WERI-Rb-1 (cell line): Measurements from ENCODE around the gene DHCR7.

Experiments
- DNase-seq: peaks from one replicate; pipeline ENCODE4 v3.0.0-alpha.2; 2020
- H3K27ac ChIP-seq: fragments of 250-450 bp; sonication (Bioruptor Pico); 2 replicates; pipeline ENCODE4 v1.5.1; 2020; ENCODE audit warnings: mild to moderate bottlenecking, moderate library complexity
- H3K27me3 ChIP-seq: fragments of 250-450 bp; sonication (Bioruptor Pico); 2 replicates; pipeline ENCODE4 v1.5.1; 2021; ENCODE audit warnings: mild to moderate bottlenecking, low read depth, moderate library complexity; ENCODE audit not compliant: insufficient read depth, severe bottlenecking
- H3K36me3 ChIP-seq: fragments of 250-450 bp; sonication (Bioruptor Pico); 2 replicates; pipeline ENCODE4 v1.5.1; 2020; ENCODE audit warnings: mild to moderate bottlenecking, moderate library complexity
- H3K4me3 ChIP-seq: 2 replicates; pipeline ENCODE4 v1.5.1; 2011; ENCODE audit warnings: low read depth, mild to moderate bottlenecking, control low read depth, low read length
- H3K9me3 ChIP-seq: fragments of 250-450 bp; sonication (Bioruptor Pico); 2 replicates; pipeline ENCODE4 v1.5.1; 2021; ENCODE audit warnings: mild to moderate bottlenecking, moderate library complexity; ENCODE audit not compliant: severe bottlenecking
- TF ChIP-seq, protein P1 (sequence below): IDR thresholded peaks from 2 replicates; pipeline ENCODE4 v1.5.1; 2011; ENCODE audit warnings: low read depth, mild to moderate bottlenecking, control low read depth, inconsistent platforms, low read length

The DHCR7 gene

GRCh38 chr11:71386202-71386601 lies 62.0 kb downstream of the DHCR7 start:
- Histone ChIP-seq H3K27me3 (peaks cover 20% of the 10 kb centered on the region), H3K4me3 (no peak overlapping the region), H3K9me3 (peaks cover 9% of the 10 kb centered on the region), H3K36me3 (no peaks in the 10 kb centered on the region), H3K27ac (no peak overlapping the region)
- TF ChIP-seq, protein P1, sequence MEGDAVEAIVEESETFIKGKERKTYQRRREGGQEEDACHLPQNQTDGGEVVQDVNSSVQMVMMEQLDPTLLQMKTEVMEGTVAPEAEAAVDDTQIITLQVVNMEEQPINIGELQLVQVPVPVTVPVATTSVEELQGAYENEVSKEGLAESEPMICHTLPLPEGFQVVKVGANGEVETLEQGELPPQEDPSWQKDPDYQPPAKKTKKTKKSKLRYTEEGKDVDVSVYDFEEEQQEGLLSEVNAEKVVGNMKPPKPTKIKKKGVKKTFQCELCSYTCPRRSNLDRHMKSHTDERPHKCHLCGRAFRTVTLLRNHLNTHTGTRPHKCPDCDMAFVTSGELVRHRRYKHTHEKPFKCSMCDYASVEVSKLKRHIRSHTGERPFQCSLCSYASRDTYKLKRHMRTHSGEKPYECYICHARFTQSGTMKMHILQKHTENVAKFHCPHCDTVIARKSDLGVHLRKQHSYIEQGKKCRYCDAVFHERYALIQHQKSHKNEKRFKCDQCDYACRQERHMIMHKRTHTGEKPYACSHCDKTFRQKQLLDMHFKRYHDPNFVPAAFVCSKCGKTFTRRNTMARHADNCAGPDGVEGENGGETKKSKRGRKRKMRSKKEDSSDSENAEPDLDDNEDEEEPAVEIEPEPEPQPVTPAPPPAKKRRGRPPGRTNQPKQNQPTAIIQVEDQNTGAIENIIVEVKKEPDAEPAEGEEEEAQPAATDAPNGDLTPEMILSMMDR = no peak
- no peak for DNase-seq

DNA sequence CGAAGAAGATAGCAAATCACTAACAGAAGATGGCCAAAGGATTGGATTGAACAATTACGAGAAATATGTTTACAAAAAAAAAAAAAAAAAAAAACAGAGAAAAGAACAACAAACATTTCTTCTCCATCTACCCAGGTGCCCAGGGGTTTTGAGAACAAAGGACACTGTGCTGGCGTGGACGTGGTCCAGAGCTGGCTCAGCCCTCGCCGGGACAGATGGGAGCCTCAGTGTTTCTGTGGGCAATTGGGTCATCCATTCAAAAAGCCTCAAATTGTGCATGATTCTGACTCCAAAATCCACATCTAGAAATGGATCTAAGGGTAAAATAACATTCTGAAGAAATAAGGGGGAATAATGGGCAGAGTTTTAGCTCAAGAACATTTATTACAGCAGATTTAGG lies 63.1 kb downstream of the DHCR7 start:
- TF ChIP-seq, protein P1 = no peak
- Histone ChIP-seq H3K27ac (no peak overlapping the region), H3K4me3 (no peak overlapping the region), H3K27me3 (peaks cover 20% of the 10 kb centered on the region), H3K36me3 (no peaks in the 10 kb centered on the region), H3K9me3 (peaks cover 9% of the 10 kb centered on the region)
- no peak for DNase-seq

DNA sequence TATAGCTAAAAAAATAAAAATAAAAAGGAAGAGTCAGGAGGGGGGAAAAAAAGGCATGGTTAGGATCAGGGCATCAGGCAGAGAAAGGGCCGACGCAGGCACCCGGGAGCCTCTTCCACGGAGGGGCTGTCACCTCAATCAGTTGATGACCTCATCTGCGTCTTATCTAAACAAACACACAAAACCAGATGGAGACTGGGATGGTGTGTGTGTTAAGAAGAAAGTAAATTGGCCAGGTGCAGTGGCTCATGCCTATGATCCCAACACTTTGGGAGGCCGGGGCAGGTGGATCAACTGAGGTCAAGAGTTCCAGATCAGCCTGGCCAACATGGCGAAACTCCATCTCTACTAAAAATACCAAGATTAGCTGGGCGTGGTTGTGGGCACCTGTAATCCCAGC lies 63.6 kb downstream of the DHCR7 start:
- Histone ChIP-seq H3K36me3 (no peaks in the 10 kb centered on the region), H3K27me3 (peaks cover 18% of the 10 kb centered on the region), H3K27ac (no peak overlapping the region), H3K9me3 (peaks cover 9% of the 10 kb centered on the region), H3K4me3 (no peak overlapping the region)
- TF ChIP-seq, protein P1 = no peak
- DNase-seq = no peak
